CD4-positive, alpha-beta T cell treated with Interferon gamma for 1 hour (primary cell): Measurements from ENCODE around the gene CMTM4.
"Not testable (repeated sequence)": the region's sequence is repeated elsewhere in the genome, so short reads cannot be mapped to it uniquely, and the experiment has no call there.

ENCODE experiments used
- DNase-seq: peaks from one replicate; pipeline ENCODE4 v3.0.0-alpha.2; 2020

CMTM4 gene

DNA sequence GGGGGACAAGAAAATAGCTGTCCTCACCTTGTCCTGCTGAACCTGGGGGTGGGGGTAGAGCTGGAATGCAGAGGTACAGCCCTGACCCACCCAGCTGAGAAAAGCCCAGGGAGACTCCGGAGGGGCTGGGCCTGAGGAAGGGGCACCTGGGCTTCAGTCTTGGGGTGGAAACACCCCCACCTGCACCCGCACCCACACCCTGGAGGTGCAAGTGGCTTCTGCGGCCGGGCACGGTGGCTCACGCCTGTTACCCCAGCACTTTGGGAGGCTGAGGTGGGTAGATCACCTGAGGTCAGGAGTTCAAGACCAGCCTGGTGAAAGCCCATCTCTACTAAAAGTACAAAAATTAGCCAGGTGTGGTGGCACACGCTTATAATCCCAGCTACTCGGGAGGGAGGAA, 84.6 kb downstream of the CMTM4 start:
- not testable (repeated sequence) for DNase-seq

GRCh38 chr16:66610111-66610820, 86.3 kb downstream of the CMTM4 start:
- no peak for DNase-seq

GRCh38 chr16:66609139-66609510, 87.4 kb downstream of the CMTM4 start:
- DNase-seq = no peak

- peak; percentile 73 for DNase-seq
Measured at GRCh38 chr16:66608241-66609138, 88.1 kb downstream of the CMTM4 start.

- DNase-seq = no peak
Measured at GRCh38 chr16:66605979-66606751, 90.4 kb downstream of the CMTM4 start.

DNA sequence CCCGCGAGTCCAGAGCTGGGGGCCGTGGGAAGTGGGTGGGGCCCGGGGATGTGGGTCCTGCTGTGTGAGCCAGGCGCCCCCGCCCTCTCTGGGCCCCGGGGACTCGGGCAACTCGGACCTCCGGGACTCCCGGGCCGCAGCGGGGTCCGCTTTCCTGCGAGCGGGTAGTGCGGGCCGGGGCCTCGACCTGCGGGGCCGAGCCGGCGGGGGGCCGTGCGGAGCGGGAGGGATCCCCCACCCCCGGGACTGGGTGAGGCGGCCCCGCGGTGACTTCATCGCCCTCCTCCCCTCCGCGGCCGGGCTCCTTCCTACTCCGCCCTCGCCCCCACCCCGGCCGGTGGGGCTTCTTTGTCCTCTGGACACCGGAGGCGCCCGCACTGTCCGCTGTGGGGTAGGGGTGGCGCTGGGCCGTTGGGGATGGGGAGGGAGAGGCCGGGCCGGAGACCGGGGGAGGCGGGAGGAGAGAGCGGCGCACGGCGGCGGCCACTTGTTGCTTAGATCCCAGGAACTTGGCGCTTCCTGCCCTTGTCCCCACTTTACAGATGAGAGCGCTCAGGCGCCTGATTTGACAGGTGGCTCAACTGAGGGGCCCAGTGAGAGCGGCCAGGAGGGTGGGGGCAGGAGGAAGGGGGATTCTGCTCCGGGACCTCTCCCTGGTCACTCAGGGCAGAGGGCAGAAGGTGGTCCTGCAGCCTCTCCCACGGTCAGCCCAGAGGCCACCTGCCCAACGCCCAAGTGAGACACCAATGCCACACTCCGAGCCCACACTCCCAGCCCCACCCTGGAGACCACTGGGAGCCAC, 91.2 kb downstream of the CMTM4 start:
- DNase-seq = no peak

- DNase-seq = peak; percentile 70
Measured at GRCh38 chr16:66604376-66605176, 92.0 kb downstream of the CMTM4 start, which contains the start of gene CMTM3. TSS of gene CMTM3 (plus strand) at chr16:66604704. CDS start at chr16:66604806, 102 bp downstream.

GRCh38 chr16:66603537-66604375, 92.8 kb downstream of the CMTM4 start:
- DNase-seq = peak; percentile 84

GRCh38 chr16:66601471-66601870, 95.1 kb downstream of the CMTM4 start:
- DNase-seq = no peak

GRCh38 chr16:66600477-66600876, 96.1 kb downstream of the CMTM4 start:
- no peak for DNase-seq

DNA sequence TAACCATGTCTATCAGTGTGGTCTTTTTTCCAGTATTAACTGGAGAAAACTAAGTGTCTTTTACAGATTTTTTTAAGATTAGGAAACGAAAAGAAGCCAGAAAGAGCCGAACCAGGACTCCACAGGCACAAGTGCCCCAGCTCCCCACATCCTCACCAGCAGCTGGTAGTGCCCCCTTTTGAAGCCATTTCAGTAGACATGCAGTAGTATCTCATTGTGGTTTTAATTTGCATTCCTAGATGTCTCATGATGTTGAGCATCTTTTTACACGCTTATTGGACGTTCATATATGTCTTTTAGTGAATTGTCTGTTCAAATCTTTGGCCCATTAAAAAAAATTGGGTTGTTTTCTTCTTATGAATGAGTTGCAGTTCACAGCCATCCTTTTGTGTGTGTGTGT, 96.8 kb downstream of the CMTM4 start:
- no peak for DNase-seq

- no peak for DNase-seq
Measured at GRCh38 chr16:66598111-66598510, 98.4 kb downstream of the CMTM4 start.

DNA sequence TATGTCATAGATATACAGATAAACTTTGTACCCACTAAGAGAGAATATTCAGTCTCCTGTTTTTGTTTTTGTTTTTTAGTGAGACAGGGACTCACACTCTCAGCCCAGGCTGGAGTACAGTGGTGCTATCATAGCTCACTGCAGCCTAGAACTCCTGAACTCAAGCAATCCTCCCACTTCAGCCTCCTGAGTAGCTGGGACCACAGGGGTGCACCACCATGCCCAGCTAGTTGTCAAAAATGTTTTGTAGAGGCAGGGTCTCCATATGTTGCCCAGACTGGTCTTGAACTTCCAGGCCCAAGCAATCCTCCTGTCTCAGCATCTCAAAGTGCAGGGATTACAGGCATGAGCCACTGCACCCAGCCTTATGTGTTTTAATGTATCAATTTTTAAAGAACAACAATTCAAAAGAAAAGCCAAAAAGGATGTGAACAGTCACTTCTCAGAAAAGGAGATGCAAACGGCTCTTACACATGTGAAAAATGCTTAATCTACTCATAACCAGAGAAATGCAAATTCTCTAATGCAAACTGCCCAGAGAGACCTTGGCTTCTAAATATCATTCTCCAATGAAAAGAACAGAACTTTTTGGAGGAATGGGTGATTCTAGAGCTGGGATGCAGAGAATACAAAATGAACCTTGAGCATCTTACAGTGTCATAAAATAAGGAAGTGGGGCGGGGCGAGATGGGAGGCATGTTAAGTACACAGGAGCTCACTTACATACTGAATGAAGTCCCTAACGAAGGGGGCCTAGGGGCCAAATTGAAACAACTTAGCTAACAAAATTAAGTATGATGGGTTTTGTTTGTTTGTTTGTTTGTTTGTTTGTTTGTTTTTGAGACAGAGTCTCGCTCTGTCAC, 99.3 kb downstream of the CMTM4 start:
- no peak for DNase-seq

DNA sequence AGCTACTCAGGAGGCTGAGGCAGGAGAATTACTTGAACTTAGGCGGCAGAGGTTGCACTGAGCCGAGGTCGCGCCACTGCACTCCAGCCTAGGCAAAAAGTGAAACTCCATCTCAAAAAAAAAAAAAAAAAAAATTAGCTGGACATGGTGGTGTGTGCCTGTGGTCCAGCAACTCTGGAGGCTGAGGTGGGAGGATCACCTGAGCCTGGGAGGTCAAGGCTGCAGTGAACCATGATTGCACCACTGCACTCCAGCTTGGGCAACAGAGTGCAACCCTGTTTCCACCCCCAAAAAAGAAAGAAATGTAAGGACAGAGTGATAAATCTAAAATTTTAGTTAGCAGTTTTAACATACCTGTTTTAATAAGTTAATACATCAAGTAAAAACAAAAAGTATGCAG, 100.0 kb downstream of the CMTM4 start:
- DNase-seq = not testable (repeated sequence)

DNA sequence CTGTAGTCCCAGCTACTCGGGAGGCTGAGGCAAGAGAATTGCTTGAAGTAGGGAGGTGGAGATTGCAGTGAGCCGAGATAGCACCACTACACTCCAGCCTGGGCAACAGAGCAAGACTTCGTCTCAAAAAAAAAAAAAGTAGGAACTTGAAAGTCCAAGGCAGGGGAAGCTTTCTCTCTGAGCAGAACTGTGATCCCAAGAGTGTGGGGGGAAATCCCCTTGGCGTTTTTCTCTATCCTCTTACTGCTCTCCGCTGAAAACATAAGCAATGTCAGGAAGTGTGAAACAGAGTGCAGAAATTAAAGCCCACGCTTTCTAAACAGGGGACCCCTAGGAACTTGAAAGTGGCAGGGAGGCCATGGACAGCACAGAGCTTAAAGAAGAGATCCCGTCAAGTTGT, 101.8 kb downstream of the CMTM4 start:
- no peak for DNase-seq

DNA sequence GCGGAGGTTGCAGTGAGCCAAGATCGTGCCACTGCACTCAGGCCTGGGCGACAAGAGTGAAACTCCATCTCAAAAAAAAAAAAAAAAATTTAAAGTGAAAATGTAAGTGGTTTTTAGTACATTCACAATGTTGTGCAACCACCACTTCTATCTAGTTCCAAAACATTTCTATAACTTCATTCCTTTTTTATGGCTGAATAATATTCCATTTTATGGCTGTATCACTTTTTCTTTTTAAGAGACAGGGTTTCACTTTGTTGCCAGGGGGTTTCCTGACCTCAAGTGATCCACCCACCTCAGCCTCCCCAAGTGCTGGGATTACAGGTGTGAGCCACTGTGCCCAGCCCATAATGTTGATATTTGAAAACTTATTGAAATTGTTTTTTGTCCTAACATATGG, 103.7 kb downstream of the CMTM4 start:
- DNase-seq = no peak

- no peak for DNase-seq
Measured at GRCh38 chr16:66592241-66592640, 104.3 kb downstream of the CMTM4 start.

DNA sequence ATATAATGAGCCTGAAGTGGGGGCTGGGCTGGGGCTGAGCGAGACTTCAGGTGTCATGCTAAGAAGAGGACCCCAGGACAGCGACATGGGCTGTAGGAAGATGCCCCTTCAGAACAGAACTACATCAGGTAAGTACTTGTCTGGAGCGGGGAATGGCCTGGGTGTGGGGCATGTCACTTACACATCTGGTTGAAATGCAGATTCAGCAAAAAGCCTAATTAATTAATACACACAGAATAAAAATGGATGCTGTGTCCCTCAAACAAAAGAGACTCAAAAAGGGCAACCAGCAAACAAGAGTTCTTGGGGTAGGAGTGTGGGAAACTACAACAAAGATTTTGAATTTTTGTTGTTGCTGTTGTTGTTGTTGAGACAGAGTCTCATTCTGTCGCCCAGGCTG, 105.5 kb downstream of the CMTM4 start:
- DNase-seq = no peak

DNA sequence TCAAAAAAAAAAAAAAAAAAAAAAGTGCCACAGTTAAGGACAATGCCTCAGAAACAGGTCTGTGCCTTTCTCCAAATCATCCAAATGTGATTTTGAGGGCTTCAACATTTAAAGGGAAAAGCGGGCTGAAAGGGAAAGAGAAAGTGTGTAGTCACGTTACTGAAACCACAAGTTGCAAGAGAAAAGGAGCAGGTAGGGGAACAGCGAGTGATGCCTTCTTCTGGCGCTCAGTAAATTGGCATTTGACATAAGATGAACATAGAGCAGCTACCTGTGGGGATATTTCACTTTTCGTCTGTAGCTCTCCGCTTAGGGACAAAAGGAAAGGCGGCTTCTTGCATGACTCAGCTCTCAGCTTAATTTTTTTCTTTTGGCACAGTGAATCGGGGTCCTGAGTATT, 106.2 kb downstream of the CMTM4 start:
- DNase-seq = no peak
